ENCODE measurements around the gene COQ5.

- TF ChIP-seq, protein P1, sequence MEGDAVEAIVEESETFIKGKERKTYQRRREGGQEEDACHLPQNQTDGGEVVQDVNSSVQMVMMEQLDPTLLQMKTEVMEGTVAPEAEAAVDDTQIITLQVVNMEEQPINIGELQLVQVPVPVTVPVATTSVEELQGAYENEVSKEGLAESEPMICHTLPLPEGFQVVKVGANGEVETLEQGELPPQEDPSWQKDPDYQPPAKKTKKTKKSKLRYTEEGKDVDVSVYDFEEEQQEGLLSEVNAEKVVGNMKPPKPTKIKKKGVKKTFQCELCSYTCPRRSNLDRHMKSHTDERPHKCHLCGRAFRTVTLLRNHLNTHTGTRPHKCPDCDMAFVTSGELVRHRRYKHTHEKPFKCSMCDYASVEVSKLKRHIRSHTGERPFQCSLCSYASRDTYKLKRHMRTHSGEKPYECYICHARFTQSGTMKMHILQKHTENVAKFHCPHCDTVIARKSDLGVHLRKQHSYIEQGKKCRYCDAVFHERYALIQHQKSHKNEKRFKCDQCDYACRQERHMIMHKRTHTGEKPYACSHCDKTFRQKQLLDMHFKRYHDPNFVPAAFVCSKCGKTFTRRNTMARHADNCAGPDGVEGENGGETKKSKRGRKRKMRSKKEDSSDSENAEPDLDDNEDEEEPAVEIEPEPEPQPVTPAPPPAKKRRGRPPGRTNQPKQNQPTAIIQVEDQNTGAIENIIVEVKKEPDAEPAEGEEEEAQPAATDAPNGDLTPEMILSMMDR (IDR thresholded peaks at IDR 0.05; ENCODE audit: poor library complexity, severe bottlenecking): no peak
- TF ChIP-seq SMC3 (conservative IDR thresholded peaks at IDR 0.05; ENCODE audit: poor library complexity) (no peak), EP300 (conservative IDR thresholded peaks at IDR 0.05; ENCODE audit: poor library complexity, severe bottlenecking) (no peak), EZH2 (IDR thresholded peaks at IDR 0.05; ENCODE audit: borderline replicate concordance, insufficient read depth, low read length, poor library complexity, severe bottlenecking) (no peak), POLR2AphosphoS5 (IDR thresholded peaks at IDR 0.05) (no peak), RAD21 (conservative IDR thresholded peaks at IDR 0.05) (no peak), TAF1 (IDR thresholded peaks at IDR 0.05; ENCODE audit: low read depth) (no peak), MXI1 (conservative IDR thresholded peaks at IDR 0.05; ENCODE audit: poor library complexity, severe bottlenecking) (no peak)
- TF ChIP-seq, protein P2, sequence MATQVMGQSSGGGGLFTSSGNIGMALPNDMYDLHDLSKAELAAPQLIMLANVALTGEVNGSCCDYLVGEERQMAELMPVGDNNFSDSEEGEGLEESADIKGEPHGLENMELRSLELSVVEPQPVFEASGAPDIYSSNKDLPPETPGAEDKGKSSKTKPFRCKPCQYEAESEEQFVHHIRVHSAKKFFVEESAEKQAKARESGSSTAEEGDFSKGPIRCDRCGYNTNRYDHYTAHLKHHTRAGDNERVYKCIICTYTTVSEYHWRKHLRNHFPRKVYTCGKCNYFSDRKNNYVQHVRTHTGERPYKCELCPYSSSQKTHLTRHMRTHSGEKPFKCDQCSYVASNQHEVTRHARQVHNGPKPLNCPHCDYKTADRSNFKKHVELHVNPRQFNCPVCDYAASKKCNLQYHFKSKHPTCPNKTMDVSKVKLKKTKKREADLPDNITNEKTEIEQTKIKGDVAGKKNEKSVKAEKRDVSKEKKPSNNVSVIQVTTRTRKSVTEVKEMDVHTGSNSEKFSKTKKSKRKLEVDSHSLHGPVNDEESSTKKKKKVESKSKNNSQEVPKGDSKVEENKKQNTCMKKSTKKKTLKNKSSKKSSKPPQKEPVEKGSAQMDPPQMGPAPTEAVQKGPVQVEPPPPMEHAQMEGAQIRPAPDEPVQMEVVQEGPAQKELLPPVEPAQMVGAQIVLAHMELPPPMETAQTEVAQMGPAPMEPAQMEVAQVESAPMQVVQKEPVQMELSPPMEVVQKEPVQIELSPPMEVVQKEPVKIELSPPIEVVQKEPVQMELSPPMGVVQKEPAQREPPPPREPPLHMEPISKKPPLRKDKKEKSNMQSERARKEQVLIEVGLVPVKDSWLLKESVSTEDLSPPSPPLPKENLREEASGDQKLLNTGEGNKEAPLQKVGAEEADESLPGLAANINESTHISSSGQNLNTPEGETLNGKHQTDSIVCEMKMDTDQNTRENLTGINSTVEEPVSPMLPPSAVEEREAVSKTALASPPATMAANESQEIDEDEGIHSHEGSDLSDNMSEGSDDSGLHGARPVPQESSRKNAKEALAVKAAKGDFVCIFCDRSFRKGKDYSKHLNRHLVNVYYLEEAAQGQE (IDR thresholded peaks at IDR 0.05; ENCODE audit: borderline replicate concordance): no peak
Measured at GRCh38 chr12:120574106-120574505, 45.1 kb upstream of the COQ5 start.

Data from neural cell (in vitro differentiated cells).